NOMO-1 treated with DMSO at 0.1 percent for 48 hours (cell line): ENCODE results near the gene FRMD4A.

Experiments used
- DNase-seq: peaks from one replicate; lab custom pipeline; 2025; ENCODE audit not compliant: unreplicated experiment; lab: John Stamatoyannopoulos, UW

FRMD4A gene

DNA sequence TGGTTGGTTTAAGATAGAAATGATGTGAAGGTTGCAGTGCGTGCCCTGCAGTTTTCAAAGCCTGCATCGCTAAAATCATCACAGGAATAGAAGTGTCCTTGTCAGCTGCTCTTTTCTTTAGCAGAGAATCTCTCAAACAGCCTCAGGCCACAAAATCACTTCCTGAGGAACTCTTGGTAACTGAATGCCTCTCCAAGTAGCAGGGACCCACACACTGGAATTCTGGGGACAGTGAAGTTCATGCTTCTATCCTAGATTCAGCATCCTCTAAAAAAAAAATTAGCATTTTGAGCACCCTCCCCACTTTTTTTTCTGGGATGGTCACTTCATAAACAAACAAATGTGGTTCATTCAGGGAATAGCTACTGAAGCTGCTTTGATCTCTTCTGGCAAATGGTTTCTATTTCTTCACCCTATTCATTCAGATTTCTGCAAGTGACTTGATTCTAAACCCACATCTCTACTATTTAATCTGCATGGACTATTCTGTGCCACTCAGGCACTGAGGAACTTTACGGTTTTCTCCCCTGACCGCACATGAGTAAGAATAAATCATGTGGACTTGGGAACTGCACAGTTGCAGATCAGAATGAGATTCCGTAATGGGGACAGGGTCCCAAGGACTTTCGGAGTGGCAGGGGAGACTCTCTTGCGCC lies 306.9 kb downstream of the FRMD4A start:
- no peak for DNase-seq

DNA sequence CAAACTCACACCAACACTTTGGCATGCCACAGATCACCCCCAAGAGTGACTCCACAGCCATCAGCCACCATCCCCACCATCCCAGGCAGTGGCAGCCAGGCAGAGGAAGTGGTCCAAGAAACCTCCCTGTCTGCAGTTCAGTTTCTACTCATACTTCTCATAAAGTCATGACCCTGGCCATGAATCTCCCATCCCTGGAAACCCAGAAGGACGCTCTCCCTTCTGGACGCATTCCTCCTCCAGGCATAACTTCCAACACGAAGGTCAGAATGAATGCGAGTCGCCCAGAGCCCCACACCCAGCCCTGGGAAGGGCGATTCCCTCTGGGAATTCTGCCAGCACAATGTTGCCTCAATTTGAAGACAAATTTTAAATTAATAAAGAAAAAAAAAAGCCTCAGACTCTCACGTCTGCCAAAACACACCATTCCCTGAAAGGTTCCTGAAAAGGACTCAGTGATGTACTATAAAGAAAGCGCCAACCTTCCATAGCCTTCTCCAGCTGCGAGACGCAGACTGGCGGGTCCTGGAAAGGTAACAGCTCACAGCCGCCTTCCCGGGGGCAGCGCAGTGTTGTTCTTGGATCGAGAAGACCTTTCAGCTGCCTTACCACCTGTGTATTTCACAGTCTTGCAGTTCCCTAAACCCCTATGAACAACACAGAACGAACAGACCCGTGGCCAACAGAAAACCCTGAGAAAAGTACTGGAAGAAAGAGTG lies 307.6 kb downstream of the FRMD4A start:
- DNase-seq: no peak

GRCh38 chr10:14022052-14022451 lies 308.7 kb downstream of the FRMD4A start:
- DNase-seq: peak; percentile 51

DNA sequence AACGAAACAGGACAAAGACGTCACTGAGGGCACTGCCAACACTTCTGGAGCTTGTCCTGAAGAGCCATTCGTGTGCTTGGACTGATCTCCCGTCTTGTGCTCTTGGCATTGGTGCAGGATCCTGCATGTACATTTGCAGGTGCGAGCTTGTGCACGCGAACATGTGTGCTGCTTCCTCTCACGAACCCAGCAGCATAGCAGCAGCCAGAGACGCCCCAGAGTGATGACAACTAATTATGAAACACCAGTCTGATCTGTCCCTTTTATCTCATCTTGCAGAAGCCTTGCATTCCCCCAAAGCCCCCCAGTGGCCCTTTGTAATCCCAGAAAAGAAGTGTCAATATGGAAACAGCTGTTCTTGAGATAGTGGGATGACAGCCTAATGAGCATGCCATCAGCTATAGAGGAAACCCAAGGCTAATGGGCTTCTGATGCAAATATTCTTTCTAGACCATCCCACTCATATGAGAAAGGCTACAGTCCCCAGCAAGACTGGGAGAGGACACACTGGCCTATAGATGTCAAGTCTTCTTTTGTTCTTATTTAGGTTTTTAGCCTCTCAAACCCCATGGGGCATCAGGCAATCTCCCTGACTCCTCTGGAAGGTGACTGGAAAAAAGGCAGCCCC lies 310.6 kb downstream of the FRMD4A start:
- DNase-seq: no peak

DNA sequence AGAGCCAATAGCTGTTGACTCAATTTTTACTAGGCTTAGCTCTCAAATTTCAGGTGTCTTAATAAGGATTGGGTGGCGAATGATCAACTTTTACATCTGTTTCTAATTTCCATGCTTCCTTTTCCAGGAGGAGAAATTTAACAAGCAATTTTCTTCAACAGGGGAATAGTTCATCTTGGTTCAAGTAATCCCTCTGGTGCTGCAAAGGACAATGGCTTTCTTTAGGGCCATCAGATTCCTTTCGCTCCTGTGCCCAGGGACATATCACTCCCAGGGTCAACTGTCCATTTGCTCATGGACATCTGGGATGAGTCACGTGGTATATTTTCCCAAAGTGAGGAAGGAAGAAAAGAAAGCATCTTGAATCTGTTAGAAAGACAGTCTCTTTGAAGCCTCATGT lies 313.3 kb downstream of the FRMD4A start:
- DNase-seq: no peak

- no peak for DNase-seq
These were observed 313.8 kb downstream of the FRMD4A start for GRCh38 chr10:14016931-14017333.

DNA sequence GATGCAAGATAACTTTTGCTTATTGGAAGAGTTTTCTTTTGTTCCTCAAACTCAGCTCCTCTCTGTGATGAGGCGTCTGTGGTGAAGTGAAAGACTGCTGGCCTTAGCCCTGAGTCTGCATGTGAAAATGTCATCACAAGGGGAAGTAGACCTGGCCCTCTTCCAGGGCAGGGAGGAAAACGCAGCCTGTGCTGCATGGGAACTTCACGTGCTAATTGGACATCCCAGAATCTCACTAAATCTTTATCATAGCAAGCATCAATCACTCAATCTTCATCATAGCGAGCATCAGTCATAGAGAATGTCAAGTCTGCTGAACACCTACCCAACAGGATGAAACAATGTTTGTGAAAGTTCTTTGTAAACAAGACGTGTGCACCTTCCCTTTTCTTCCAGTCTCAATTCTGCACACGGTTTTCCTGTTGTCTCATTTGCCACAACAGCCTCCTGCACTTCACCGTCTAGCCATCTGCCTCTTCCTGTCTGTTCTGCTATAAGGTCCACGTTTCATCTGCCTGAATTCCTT lies 314.6 kb downstream of the FRMD4A start:
- DNase-seq: peak; percentile 73

- DNase-seq: no peak
These were observed 316.3 kb downstream of the FRMD4A start for GRCh38 chr10:14014423-14014822.

DNA sequence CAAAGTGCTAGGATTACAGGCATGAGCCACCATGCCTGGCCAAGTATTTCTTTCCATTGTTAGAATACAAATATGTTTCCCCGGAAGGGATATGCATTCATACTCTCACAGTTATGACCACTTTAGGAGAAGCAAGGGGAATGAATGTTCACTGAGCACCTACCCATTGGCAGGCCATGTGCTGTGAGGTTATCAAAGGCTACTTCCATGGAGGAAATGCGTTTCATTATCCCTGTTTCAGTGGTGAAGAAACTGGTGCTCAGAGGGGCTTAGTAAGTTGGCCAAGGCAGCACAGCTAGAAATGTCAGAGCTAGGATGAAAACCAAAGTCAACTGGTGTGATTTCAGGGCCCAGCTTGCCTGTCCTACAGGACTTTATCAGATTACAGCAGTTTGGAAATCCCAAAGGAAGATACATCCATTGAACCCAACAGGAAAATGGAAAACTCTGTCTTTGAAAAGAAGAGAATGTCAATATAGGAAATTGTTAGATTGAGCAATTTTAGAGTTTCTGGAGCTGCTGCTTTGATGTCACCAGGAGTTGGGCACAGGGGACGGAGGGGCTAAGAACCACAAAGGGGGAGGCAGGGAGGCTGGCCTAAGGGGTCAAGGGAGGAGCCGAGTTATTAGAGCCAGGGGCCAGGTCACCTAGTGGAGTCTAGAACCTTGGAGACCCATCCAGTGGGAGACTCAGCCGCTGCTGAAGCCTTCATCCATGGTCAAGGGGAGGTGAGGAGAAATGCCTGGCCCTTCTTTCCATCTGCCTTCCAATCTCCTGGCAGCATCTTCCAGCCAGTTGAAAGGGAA lies 319.8 kb downstream of the FRMD4A start:
- no peak for DNase-seq

GRCh38 chr10:14010101-14010558 lies 320.6 kb downstream of the FRMD4A start:
- DNase-seq: no peak

DNA sequence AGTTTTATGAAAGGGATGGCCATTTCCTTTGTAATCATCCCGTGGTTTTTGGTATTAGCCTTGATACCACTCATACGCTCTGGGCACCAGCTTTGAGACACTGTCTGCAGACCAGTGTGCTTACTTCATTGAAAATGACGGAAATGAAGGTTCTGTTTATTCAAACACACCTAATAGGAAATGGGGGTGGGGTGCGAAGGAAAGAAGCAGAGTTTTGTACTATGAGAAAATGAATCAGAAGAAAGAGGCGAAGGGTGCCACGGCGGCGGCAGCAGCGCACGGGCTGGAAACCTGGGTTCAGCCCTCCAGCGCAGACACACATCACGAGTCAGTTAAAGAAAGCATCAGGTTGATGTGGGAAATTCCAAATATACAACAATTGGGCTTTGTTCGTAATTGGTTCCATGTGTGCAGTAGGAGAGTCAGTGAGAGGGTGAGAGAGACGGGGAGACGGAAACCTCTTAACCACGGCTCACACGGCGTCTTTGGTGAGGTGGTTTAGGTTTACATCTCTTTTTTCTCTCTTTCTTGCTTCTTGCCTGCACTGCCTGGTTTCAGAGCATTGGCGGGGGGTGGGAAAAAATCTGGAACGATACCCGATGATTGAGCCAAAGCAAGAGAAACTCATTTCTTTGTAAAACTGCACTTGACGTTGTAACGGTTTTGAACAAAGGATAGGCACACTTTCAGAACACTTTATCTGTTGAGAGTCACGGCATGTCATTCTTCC lies 321.2 kb downstream of the FRMD4A start:
- no peak for DNase-seq

DNA sequence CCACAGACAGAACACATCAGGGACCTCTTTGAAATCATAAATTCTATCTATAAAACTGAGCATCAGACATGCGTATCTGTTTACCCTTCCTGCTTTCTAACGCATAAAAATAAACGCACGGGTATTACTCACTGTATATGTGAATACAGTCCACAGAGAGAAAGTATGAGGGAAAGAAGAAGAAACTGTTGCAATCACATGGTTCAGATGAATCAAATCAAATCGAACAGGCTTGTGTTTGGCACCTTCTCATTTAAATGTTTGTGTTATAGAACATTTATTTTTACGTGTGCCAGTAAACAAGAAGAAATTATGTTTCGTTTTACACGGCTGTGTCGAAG lies 322.0 kb downstream of the FRMD4A start:
- no peak for DNase-seq

GRCh38 chr10:14004536-14004935 lies 326.2 kb downstream of the FRMD4A start:
- no peak for DNase-seq

GRCh38 chr10:14003517-14004184 lies 327.1 kb downstream of the FRMD4A start:
- DNase-seq: no peak

GRCh38 chr10:14001298-14002040 lies 329.3 kb downstream of the FRMD4A start:
- DNase-seq: no peak

DNA sequence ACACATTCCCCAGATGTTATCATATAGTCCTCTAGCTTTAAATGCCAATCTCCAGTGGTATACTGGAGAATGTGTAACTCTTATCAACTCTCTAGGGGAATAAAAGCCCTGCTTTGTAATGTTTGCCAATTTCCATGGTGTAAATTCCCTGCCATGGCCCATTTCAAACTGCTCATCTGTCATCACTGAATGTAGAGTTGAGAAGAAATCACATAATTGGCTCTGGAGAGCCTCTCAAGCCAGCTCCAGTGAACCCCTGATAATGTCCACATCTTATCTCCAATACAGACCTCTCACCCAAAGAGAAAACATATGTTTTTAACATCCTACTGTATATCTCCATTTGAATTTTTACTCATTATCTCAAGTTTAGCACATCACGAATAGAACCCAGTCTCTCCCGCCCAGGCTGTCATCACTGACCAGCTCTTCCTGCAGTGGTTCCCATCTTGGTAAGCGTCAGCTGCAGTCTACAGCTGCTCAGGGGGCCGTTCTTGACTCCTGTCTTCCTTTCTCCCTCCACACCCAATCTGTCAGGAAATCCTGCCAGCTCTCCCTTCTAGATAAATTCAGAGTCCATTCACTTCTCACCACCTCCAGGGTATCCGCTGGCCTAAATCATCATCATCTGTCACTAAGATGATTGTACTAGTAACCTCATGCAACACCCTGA lies 332.4 kb downstream of the FRMD4A start:
- no peak for DNase-seq

GRCh38 chr10:13997650-13998049 lies 333.1 kb downstream of the FRMD4A start:
- no peak for DNase-seq

DNA sequence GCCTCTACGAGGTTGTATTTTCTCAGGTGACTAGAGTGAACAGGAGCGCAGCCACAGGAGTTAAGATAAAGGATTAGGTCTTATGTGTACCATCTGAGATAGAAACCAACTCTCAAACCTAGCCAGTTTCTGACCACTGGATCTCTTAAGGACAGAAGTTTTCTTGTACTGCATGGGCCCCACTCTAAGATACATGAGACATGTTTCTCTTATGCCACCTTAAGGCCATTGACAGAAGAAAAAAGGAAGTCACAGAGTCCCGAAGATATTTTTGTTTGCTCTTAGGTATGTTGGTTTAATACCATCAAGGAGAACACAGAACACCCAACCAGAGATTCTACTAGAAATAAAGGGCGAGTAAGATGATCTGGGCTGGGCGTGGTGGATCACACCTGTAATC lies 335.8 kb downstream of the FRMD4A start:
- DNase-seq: peak; percentile 23

DNA sequence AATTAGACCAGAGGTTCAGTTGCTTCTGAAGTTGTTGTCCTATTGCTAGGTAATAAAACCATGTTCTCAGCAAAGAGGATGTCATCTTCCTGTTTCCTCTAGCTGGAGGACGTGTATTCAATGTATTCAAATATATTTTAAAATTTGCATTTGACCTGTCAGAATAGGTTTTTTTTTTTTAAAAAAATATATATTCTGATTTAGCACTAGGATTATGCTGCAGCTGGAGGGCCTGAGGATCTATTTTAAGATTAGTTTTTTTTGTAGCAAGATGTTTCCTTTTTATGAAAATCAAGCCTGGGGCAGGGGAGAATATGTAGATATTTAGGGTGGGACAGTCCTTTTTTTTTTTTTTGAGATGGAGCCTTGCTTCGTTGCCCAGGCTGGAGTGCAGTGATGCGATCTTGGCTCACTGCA lies 337.0 kb downstream of the FRMD4A start:
- DNase-seq: no peak
